ENCODE data around the gene HVCN1. TPM values are rescaled to one million over a fixed set of nuclear protein-coding genes. Genes with fewer than 3 reads are reported as not detected.

HVCN1 gene
- total RNA-seq, 1 experiment from 2014 or later, result 2.2 TPM

Other genes starting within 250 kb of the HVCN1 start
- gene ARPC3, start 238.8 kb downstream of the HVCN1 start, total RNA-seq (2014; rRNA removed), result 202 and 292 TPM in 2 replicates
- gene GPN3, start 220.9 kb downstream of the HVCN1 start, total RNA-seq (2014; rRNA removed), result 31.4 and 32.5 TPM in 2 replicates
- gene FAM216A, start 220.3 kb downstream of the HVCN1 start, total RNA-seq (2014; rRNA removed), result 19.5 and 27.8 TPM in 2 replicates
- 96.5 and 114 TPM in 2 replicates for gene VPS29, start 187.0 kb downstream of the HVCN1 start, total RNA-seq (2014; rRNA removed)
- gene RAD9B, start 186.8 kb downstream of the HVCN1 start, total RNA-seq (2014; rRNA removed), result 0.40 and 0.52 TPM in 2 replicates
- 9.0 and 16.0 TPM in 2 replicates for gene PPTC7, start 105.8 kb downstream of the HVCN1 start, total RNA-seq (2014; rRNA removed)
- 40.0 and 40.6 TPM in 2 replicates for gene TCTN1, start 75.0 kb downstream of the HVCN1 start, total RNA-seq (2014; rRNA removed)
- 202 and 204 TPM in 2 replicates for gene PPP1CC, start 53.8 kb upstream of the HVCN1 start, total RNA-seq (2014; rRNA removed)
- gene CCDC63, start 157.9 kb upstream of the HVCN1 start, total RNA-seq (2014; rRNA removed), result not detected in 2 replicates
- not detected in 2 replicates for gene MYL2, start 231.5 kb upstream of the HVCN1 start, total RNA-seq (2014; rRNA removed)